Gastroesophageal sphincter (tissue), 3 donors: Measurements from ENCODE around the gene DCDC1.

Source experiments
- EP300 ChIP-seq: sonication (generic); formaldehyde crosslinking; IDR thresholded peaks from one replicate; pipeline ENCODE4 v1.6.1; 2017; ENCODE audit warnings: antibody characterized with exemption, mild to moderate bottlenecking
- POLR2A ChIP-seq, 2 donors: fragments of 450-650 bp; IDR thresholded peaks; one replicate each; pipeline ENCODE4 v1.6.1; 2017; ENCODE audit warnings: antibody characterized with exemption in 2 of 2, mild to moderate bottlenecking in 2 of 2, moderate library complexity in 1 of 2
- POLR2AphosphoS5 ChIP-seq: sonication (generic); formaldehyde crosslinking; IDR thresholded peaks from one replicate; pipeline ENCODE4 v1.6.1; 2017; ENCODE audit warnings: antibody characterized with exemption
- TF ChIP-seq, protein P1 (sequence below), 4 experiments: fragments of 200-600 bp in 2 of 4; fragments of 450-650 bp in 2 of 4; sonication (generic) in 1 of 4; IDR thresholded peaks; one replicate each; pipeline ENCODE4 v1.5.1; 2017 to 2019; ENCODE audit warnings: antibody characterized with exemption in 4 of 4, mild to moderate bottlenecking in 2 of 4, moderate library complexity in 2 of 4

DNA sequence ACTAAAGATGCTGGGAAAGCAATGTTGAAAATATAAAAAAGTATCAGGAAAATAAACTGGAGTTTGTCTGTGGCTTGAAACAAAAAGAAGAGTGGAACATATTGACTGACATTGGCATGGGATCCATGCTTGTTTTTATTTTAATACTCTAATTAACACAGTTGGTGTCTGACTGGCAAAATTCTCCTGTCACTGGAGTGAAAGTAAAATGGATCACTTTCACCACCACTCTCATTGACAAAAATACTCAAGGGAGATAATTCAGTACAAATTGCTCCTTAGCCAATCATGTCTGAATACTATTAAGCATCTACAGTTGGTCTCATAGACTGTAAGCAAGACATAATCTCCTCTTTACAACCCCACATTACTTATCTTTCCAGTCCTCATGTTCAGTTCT, 101.8 kb downstream of the DCDC1 start:
- TF ChIP-seq, protein P1, sequence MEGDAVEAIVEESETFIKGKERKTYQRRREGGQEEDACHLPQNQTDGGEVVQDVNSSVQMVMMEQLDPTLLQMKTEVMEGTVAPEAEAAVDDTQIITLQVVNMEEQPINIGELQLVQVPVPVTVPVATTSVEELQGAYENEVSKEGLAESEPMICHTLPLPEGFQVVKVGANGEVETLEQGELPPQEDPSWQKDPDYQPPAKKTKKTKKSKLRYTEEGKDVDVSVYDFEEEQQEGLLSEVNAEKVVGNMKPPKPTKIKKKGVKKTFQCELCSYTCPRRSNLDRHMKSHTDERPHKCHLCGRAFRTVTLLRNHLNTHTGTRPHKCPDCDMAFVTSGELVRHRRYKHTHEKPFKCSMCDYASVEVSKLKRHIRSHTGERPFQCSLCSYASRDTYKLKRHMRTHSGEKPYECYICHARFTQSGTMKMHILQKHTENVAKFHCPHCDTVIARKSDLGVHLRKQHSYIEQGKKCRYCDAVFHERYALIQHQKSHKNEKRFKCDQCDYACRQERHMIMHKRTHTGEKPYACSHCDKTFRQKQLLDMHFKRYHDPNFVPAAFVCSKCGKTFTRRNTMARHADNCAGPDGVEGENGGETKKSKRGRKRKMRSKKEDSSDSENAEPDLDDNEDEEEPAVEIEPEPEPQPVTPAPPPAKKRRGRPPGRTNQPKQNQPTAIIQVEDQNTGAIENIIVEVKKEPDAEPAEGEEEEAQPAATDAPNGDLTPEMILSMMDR (IDR thresholded peaks at IDR 0.05): no peak
- TF ChIP-seq POLR2A (IDR thresholded peaks at IDR 0.05) (no peak), POLR2AphosphoS5 (no peak), EP300 (no peak)
